Suprapubic skin (tissue), 4 donors: ENCODE results near the gene OR2T5. TPM values are rescaled to one million over a fixed set of nuclear protein-coding genes. Genes with fewer than 3 reads are reported as not detected.
"Not testable (repeated sequence)": the region's sequence is repeated elsewhere in the genome, so short reads cannot be mapped to it uniquely, and the experiment has no call there.

ENCODE experiments used
- DNase-seq, 2 donors: peaks; one replicate each; pipeline ENCODE4 v3.0.0-alpha.2; 2019; ENCODE audit warnings: low spot score in 2 of 2
- H3K27ac ChIP-seq: fragments of 200-600 bp; sonication (generic); one replicate; pipeline ENCODE4 v1.5.1; 2019
- H3K27me3 ChIP-seq: fragments of 200-600 bp; sonication (generic); one replicate; pipeline ENCODE4 v1.5.1; 2019
- H3K36me3 ChIP-seq: fragments of 200-600 bp; sonication (generic); one replicate; pipeline ENCODE4 v1.5.1; 2019
- H3K4me1 ChIP-seq: fragments of 200-600 bp; sonication (generic); one replicate; pipeline ENCODE4 v1.5.1; 2019
- H3K4me3 ChIP-seq: fragments of 200-600 bp; sonication (generic); one replicate; pipeline ENCODE4 v1.5.1; 2019; ENCODE audit warnings: mild to moderate bottlenecking
- H3K9me3 ChIP-seq: fragments of 200-600 bp; sonication (generic); one replicate; pipeline ENCODE4 v1.5.1; 2019
- WGBS: methylation state at CpG from one replicate; pipeline ENCODE4 v1.1.5; 2018; 5-methylcytosine and 5-hydroxymethylcytosine counted together
- total RNA-seq, 4 donors: library from RNA; depleted of rRNA; stranded (reverse); fragments of >200 nt; gene quantifications; one replicate each; pipeline ENCODE4 v1.1.0, GENCODE V29; 2016
- TF ChIP-seq, protein P1 (sequence below), 2 donors: fragments of 200-600 bp in 1 of 2; fragments of 450-650 bp in 1 of 2; sonication (generic) in 1 of 2; IDR thresholded peaks; one replicate each; pipeline ENCODE4 v1.5.1; 2016 to 2019; ENCODE audit warnings: antibody characterized with exemption in 2 of 2, mild to moderate bottlenecking in 1 of 2, moderate library complexity in 1 of 2

The OR2T5 gene
- total RNA-seq, 4 donors from 2014 or later: not detected

GRCh38 chr1:248521856-248522255, 33.5 kb downstream of the OR2T5 start:
- no peaks in the 10 kb centered on the region for H3K9me3 ChIP-seq
- H3K4me3 ChIP-seq: no peak overlapping the region
- TF ChIP-seq, protein P1, sequence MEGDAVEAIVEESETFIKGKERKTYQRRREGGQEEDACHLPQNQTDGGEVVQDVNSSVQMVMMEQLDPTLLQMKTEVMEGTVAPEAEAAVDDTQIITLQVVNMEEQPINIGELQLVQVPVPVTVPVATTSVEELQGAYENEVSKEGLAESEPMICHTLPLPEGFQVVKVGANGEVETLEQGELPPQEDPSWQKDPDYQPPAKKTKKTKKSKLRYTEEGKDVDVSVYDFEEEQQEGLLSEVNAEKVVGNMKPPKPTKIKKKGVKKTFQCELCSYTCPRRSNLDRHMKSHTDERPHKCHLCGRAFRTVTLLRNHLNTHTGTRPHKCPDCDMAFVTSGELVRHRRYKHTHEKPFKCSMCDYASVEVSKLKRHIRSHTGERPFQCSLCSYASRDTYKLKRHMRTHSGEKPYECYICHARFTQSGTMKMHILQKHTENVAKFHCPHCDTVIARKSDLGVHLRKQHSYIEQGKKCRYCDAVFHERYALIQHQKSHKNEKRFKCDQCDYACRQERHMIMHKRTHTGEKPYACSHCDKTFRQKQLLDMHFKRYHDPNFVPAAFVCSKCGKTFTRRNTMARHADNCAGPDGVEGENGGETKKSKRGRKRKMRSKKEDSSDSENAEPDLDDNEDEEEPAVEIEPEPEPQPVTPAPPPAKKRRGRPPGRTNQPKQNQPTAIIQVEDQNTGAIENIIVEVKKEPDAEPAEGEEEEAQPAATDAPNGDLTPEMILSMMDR (IDR thresholded peaks at IDR 0.05): no peak
- WGBS: 90% methylated on average over 12 of the region's 12 CpGs
- no peaks in the 10 kb centered on the region for H3K36me3 ChIP-seq
- H3K27me3 ChIP-seq: no peaks in the 10 kb centered on the region
- no peaks in the 10 kb centered on the region for H3K4me1 ChIP-seq
- no peak overlapping the region for H3K27ac ChIP-seq
- DNase-seq: no peak

- H3K9me3 ChIP-seq, H3K27ac ChIP-seq, H3K27me3 ChIP-seq, DNase-seq, H3K4me3 ChIP-seq, H3K36me3 ChIP-seq, H3K4me1 ChIP-seq: not testable (repeated sequence)
Observed at GRCh38 chr1:248537449-248537848, 49.1 kb downstream of the OR2T5 start.

Other genes starting within 250 kb of the OR2T5 start
- under 1 TPM in 1 of 4 donors, not detected in 3; 0.34 TPM for gene OR2T33, start 210.6 kb upstream of the OR2T5 start, total RNA-seq
- gene OR2T12, start 185.2 kb upstream of the OR2T5 start, total RNA-seq: not detected
- not detected for gene OR2M7, start 164.0 kb upstream of the OR2T5 start, total RNA-seq
- gene OR14C36, start 139.8 kb upstream of the OR2T5 start, total RNA-seq: not detected
- gene OR2T4, start 126.9 kb upstream of the OR2T5 start, total RNA-seq: not detected
- not detected for gene OR2T6, start 112.8 kb upstream of the OR2T5 start, total RNA-seq
- not detected for gene OR2T1, start 85.5 kb upstream of the OR2T5 start, total RNA-seq
- gene OR2T2, start 43.0 kb upstream of the OR2T5 start, total RNA-seq: under 1 TPM in 1 of 4 donors, not detected in 3; 0.31 TPM
- gene OR2T3, start 15.2 kb upstream of the OR2T5 start, total RNA-seq: not detected
- under 1 TPM in 2 of 4 donors, not detected in 2; 0.10 to 0.98 TPM for gene OR2G6, start 19.5 kb downstream of the OR2T5 start, total RNA-seq
- gene OR2T29, start 74.2 kb downstream of the OR2T5 start, total RNA-seq: 1 to 10 TPM in 1 of 4 donors, not detected in 3; 1.1 TPM
- gene OR2T34, start 86.2 kb downstream of the OR2T5 start, total RNA-seq: 1 to 10 TPM in 2 of 4 donors, not detected in 2; 1.1 to 2.0 TPM
- gene OR2T10, start 109.1 kb downstream of the OR2T5 start, total RNA-seq: under 1 TPM in 3 of 4 donors, not detected in 1; 0.19 to 0.83 (median 0.80) TPM
- 1 to 10 TPM in 1 of 4 donors, under 1 TPM in 3; 0.30 to 1.2 (median 0.55) TPM for gene OR2T11, start 146.5 kb downstream of the OR2T5 start, total RNA-seq
- under 1 TPM in 1 of 4 donors, not detected in 3; 0.36 TPM for gene OR2T35, start 156.7 kb downstream of the OR2T5 start, total RNA-seq
- not detected for gene OR2T27, start 166.9 kb downstream of the OR2T5 start, total RNA-seq
- gene OR14I1, start 214.2 kb downstream of the OR2T5 start, total RNA-seq: 1 to 10 TPM in 1 of 4 donors, not detected in 3; 1.6 TPM